Stimulated activated CD4-positive, alpha-beta T cell treated with anti-CD3 and anti-CD28 coated beads, Interleukin-12 subunit alpha, Interleukin-12 subunit beta, amount 100 ng/mL, for 24 hours (primary cell): ENCODE data around the gene CYBC1.
A peak's percentile ranks its signal among the peaks of the same experiment; 100 is the strongest.
"Not testable (repeated sequence)": the region's sequence is repeated elsewhere in the genome, so short reads cannot be mapped to it uniquely, and the experiment has no call there.

Source experiments
- DNase-seq, 2 experiments: peaks; one replicate each; pipeline ENCODE4 v3.0.0-alpha.2; 2020; ENCODE audit warnings: low read depth in 2 of 2

The CYBC1 gene

DNA sequence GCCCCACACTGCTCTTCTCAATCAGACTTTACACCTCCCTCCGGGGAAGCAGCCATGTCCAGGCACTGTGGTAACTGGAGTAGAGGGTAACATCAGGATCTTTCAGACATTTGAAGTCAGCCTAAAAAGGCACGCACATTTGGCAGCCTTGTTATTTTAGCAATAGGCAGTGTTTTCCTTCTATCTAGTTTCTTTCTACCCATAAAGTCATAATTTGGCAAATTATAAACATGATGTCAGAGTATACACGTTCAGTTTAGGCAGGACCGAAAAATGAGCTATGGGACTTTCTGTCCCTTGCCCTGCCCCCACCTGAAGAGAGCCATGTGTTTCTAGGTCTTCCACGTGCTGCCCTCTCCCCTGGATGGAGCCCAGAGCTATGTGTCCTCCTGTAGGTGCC, 29.1 kb upstream of the CYBC1 start:
- DNase-seq: no peak

DNA sequence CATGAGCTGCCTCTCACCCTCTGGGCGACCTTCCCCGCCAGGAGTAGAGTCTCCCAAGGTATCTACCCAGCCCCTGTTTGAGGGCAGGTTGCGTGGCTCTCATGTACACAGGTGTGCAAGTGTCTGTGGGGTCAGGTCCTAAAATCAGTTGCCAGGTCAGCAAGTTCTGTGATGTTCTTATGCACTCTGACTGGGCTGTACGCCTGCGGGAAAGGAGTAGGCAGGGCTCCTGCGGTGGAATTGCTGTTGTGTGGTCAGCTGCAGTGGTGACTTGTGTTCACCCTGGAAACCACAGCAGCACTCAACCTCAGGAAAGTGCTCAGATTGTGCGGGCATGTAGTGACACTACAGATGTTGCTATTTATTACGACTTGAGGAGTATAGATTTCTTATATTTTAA, 27.4 kb upstream of the CYBC1 start:
- no peak for DNase-seq

DNA sequence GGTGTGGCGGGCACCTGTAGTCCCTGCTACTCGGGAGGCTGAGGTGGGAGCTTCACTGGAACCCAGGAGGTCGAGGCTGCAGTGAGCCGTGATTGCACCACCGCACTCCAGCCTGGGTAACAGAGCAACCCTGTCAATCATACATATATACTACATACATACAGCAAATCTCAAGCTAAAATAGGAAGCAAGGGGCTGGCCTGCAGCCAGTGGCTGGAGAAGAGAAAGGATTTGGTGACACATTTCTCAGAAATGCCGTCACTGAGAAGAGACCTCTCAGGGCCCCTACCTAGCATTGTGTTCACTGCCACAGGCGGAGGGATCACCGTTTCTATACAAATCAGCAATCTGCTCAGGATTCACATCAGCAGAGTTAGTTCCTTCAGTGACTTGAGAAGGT, 24.9 kb upstream of the CYBC1 start:
- no peak for DNase-seq

DNA sequence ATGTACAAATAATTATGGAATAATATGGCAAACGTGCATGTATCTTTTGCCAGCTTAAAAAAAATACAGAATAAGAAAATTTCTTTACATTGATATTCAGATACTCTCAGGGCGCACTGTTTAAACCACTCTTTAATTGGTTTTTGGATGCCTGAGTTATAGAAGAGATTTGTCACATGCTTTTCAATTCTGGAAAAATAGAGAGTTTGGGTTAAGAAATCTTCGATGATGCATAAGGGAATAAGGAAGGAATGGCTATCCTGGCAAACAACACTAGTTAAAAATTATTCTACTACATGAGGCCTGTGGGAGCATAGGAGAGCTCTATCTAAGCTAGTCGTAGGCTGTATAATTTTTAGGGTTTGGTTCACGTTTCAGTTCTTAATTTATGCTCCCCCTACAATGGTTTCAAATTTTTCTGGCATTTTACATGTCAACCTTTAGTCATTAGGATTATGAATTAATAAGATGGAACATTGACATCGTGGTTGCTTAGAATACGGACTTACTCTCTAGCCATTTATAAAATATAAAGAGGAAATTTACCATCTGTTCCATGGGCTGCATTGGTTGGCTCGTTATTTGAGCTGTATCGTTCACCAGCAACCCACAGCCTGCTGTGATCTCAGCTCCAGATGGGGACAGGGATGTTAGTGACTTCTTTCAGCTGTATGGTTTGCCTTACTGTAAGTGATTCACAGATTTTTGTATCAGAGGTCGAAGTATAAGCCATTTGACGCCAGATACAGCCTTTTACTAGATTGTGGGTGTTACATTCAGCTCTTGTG, 23.9 kb upstream of the CYBC1 start:
- no peak for DNase-seq

DNA sequence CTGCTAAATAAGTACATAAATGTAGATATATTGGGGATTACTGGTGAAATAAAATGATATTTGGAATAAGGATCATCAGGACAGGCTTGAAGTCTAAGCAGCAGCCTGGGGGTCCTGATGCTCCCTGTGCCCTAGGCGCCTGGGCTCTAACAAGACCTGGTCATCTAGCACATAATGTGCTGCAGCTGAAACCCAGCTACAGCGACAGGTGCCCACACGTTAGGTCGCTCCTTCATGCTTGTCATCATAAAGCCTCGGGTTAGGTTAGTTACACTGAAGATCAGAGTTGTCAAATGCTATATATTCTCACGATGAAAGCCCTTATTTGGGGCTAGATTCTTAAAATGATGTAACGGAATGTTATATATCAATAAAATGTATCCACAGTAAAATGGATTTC, 19.5 kb upstream of the CYBC1 start:
- DNase-seq: no peak

DNA sequence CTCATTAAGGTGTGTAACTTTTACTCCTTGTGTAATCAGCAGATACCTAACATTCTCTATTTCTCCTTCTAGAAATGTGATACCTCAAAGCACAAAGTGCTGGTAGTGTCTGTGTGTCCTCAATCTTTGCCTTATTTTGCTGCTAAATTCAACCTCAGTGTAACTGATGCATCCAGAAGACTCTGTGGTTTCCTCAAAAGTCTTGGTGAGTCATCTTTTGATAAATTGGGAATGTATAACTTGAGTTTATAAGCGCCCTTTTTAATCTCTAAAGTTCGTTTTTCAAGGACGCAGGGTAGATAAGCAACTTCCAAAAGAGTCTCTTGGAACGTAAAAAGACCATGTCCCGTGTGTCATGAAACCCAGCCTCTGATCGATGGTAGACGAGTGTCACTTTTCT, 18.1 kb upstream of the CYBC1 start:
- DNase-seq: no peak

DNA sequence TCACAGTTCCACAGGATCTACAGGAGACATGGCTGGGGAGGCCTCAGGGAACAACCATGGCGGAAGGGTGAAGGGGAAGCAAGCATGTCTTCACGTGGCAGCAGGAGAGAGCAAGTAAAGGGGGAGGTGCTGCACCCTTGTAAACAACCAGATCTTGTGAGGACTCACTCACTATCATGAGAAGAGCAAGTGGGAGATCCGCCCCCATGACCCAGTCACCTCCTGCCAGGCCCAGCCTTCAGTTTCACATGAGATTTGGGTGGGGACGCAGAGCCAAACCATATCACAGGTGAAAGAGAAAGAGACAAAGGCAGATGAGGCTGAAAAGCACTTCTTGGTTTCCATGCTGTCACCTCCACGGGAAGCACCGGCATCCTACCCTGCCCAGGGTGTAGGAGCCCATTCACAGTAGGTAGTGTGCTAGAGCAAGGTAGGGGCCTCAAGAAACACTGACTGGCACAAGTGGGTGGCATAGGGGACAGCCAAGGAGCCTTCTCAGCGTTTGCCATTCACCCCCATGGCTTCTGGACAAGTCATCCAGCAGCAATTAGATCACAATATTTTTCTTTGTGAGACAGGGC, 14.6 kb upstream of the CYBC1 start:
- DNase-seq: no peak

DNA sequence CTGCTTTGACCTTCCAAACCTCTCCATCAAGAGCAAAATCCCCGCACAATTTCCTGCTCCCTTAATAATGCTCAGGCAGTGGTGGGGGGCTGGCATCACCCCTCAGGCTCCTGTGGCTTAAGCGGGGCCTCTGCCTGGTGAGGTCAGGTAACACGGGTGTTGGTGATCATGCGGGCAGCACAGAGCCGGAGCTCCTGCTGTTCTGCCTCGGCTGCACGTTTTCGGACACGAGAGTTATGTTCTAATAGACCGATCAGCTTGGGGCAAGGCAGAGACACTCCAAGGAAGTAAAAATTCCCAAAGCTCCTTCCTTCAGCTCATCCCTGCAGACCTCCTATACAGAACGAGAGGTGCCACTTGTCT, 14.0 kb upstream of the CYBC1 start:
- no peak for DNase-seq

DNA sequence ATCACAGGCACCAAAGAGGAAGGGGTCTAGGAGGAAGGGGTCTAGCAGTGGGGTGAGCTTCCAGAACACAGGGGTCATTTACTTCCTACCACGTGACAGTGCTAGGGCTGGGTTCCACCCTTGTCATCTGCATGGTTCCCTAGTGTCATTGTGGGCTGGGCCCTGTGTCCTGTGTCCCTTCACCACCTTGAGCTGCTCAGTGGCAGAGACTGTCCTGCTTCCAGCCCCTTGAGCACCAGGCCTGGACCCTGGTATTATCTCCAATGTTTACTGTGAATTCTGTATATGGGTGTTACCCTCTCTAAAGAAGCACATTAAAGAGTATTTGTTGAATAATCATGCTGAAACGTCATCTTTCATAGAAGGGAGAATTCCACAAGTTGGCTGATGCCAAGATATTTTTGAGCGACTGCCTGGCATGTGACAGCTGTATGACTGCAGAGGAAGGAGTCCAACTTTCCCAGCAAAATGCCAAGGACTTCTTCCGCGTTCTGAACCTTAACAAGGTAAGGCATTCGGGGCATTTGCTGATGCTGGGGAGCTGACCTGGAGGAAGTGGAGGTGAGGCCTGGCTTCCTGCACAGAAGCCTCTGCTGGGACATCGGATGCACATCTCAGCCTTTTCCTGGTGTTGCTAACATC, 13.5 kb upstream of the CYBC1 start:
- no peak for DNase-seq

DNA sequence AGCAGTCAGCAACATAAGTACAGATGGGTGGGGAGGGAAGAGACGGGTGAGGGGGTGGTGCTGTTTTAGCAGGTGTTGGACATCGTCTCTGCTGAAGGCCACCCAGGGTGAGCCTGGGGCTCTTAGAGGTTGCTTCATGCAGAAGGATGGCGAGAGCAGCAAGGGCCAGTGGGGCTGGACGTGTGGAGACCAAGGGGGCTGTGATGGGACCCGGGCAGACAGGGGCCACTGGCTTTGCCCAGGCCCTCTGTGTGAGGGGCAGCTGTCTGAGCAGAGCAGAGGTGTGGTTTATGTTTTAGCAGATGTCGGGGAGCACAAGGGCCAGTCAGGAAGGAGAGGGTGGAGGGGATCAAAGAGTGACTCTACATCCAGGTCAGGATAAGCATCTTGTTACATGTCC, 12.8 kb upstream of the CYBC1 start:
- DNase-seq: no peak

DNA sequence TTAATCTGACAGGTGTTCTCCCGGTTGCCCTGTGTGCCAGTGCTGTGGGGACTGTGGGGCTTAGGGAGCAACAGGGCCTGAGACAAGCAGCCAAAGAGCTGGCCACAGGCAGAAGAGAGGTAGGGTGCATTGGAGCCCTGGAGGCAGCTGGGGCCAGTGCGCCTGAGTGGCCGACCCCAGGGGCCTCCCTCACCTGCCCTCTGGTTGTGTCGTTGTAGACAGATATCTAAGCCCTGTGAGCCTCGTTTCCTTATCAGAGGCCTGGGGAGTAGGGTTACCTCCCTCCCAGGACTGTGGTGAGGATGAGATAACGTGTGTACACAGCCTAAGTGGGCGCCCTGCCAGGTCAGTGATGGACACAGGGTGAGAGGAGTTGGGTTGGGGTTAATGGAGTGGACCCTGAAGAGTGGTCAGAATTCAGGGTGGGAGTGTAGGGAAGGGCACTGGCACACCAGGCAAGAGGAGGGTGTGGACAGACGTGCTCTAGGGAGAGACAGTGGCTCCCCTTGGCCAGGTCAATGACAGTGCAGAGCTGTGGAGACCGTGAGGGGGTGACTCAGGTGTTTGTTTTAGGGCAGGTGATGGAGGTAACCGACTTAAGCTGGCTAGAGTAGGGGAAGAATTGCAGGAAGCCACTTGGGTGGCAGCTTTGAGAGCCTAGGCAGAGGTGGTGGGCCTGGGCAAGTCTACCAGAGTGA, 11.4 kb upstream of the CYBC1 start:
- DNase-seq: no peak

DNA sequence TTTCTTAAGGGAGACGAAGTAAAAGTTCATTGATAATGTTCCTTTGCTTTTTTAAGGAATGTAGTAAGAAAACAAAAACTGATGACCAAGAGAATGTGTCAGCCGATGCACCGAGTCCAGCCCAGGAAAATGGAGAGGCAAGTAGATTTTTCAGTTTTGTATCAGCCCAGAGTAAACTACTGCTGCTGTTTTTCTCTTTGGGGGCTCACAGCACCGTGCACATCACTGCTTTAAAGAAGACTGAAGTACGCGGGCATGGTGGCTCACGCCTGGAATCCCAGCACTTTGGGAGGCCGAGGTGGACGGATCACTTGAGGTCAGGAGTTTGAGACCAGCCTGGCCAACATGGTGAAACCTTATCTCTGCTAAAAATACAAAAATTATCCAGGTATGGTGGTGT, 9.4 kb upstream of the CYBC1 start:
- not testable (repeated sequence) for DNase-seq

DNA sequence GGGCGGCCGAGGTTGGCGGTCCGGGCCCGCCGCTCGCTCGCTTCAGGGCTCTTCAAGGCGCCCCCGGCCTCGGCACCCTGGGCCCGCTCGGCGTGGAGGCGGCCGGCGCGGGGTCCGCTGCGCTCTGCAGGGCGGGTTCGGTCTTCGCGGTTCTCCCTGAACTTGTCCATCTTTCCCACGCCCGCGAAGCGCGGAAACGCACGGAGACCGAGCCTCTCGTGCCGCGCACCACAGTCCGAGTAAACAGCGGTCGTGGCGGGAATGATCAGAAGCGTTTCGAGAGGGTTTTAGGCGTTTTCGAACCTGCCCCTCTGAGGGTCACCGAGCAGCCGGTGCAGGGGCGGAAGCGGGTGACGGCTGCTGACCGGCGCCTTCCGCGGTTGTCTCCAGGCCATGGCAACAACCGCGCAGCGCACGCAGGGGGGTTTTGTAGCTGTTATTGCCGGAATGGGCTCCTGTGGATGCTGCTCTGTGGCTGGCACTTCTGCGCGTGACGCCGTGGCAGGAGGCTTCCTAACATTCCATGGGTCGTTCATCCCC, 8.4 kb upstream of the CYBC1 start:
- no peak for DNase-seq

DNA sequence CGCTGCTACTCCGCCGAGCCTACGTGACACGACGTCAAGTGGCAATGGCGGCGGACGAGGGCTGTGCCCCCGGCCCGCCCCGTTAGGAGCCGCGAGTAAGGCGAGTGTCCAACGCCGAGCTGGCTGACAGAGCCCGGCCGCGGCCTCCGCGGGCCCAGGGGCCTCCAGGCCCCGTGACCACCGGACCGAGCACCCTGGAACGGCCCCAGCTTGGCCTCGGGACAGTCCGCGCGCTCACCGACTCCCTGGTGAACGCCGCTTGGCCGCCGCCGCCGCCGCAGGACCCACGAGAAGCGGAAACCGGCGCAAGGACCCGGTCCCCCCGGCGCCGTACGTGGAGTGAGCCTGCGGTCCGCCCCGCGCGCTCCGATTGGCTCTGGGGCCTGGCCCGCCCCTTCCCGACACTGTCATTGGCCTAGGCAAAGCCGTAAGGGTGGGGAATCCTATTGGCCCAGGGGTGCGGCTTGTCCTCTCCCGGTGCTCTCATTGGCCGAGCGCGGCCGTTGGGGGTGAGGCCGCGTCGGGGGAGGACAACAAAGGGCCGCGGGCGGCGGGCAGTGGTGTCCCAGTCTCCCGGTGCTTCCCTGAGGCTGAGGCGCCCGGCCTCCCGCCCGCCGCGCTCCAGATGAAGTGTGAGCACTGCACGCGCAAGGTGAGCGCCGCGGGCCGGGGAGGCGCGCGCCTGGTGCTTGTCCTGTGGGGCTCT, 7.8 kb upstream of the CYBC1 start, which contains the start of gene NARF:
Gene NARF (plus strand): TSS at position 563 of the 706 bp plus-strand sequence. CDS start 63 bp downstream, at position 626.
- DNase-seq: peak; percentile 90 to 93

DNA sequence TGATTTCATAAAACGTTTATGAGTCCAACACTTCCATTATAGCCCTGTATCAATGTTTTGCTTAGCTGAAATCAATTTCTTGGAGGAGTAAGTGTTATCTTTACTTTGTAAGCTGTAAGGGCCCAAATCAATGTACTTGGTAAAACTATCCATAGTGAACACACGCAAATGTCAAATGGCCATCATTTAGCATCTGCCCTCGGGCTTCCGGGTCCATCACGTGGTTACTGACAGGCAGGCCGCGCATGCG, 7.3 kb upstream of the CYBC1 start:
- no peak for DNase-seq

DNA sequence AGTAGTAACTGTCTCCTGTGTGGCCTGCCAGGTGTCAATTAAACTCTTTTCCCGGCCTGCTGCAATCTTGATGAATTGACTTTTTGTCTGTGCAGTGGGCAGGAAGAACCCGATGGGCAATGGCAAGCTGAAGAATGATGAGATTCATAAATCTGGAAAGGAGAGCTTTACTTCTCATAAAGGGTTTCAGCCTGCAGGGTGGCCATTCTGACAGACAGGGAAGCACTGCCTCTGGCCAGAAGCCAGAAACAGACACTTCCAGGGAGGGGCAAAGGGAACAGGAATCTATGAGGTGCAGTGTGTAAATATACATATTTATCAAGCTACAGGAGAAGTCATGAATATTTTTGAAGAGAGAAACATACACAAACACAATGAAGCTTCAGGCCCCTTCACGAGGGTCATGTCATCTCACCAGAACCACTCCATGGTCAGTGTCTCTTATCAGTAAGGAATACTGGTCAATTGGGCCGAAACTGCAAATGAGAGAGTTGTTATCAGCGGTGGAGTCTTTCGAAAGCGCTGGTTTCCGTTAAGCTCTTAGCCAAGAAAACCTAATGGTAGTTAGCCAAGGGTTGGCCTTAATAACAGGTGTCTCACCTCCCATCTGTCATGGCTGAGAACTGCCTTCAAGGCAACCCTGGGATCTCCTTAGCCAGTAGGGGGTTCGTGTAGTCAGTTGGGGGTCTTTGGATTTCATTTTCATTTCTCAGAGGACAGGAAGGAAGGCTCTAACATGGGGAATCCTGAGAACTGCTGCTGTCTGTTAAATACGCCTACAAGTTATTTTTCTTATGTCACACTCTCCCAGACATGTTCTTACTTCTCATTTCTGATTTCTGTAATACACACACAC, 6.7 kb upstream of the CYBC1 start:
- no peak for DNase-seq

DNA sequence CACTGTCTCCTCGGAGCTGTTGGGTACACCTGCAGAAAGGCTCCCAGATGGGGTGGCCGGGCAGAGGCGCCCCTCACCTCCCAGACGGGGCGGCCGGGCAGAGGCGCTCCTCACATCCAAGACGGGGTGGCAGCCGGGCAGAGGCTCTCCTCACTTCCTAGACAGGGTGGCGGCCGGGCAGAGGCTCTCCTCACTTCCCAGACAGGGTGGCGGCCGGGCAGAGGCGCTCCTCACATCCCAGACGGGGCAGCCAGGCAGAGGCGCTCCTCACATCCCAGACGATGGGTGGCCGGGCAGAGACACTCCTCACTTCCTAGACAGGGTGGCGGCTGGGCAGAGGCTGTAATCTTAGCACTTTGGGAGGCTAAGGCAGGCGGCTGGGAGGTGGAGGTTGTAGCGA, 3.2 kb upstream of the CYBC1 start:
- DNase-seq: not testable (repeated sequence)

DNA sequence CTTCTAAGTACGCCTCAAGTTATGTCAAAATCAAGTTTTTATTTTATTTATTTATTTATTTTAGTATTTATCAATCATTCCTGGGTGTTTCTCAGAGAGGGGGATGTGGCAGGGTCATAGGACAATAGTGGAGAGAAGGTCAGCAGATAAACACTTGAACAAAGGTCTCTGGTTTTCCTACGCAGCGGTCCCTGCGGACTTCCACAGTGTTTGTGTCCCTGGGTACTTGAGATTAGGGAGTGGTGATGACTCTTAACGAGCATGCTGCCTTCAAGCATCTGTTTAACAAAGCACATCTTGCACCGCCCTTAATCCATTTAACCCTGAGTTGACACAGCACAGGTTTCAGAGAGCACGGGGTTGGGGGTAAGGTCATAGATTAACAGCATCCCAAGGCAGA, 2.6 kb upstream of the CYBC1 start:
- DNase-seq: not testable (repeated sequence)

DNA sequence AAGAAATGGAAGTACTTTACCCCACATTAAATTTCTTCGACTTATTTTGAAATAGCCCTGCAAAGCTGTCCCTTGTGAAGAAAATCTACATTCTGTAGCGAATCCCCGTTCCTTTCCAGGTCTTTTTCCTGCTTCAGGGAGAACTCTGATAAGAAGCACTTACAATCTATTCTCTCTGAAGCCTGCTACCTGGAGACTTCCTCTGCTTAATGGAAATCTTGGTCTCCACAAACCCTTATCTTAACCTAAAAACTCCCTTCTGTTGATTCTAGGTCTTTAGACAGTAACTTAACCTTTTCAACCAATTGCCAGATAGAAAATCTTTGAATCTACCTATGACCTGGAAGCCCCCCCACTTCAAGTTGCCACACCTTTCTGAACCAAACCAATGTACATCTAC, 1.6 kb upstream of the CYBC1 start:
- DNase-seq: no peak

DNA sequence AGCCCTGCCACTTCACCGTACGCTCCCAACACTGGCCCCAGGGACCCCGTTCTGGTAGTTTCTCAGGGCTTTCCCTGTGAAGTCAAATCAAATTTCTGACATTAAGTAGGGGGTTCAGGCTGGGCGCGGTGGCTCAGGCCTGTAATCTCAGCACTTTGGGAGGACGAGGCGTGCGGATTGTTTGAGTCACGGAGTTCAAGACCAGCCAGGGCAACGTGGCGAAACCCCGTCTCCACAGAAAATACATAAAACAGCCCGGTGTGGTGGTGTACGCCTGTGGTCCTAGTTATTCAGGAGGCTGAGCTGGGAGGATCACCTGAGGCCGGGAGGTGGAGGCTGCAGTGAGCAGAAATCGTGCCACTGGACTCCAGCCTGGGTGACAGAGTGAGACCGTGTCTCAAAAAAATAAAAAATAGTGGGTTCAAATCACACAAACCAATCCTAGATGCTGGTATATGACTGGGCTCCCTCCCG, 632 bp downstream of the CYBC1 start:
- peak in 1 of 2 experiments; percentile 20 for DNase-seq
